RWPE1 (cell line): ENCODE results near the gene PTGDR.

ENCODE experiments used
- CTCF ChIA-PET: fragments of 350-600 bp; sonication (Branson Sonifier 250); formaldehyde crosslinking; extraction: SDS; loops from one replicate; lab custom pipeline; 2021; lab: Yijun Ruan, JAX
- POLR2A ChIA-PET: fragments of 400-600 bp; formaldehyde crosslinking; extraction: SDS; loops from one replicate; lab custom pipeline; 2020; ENCODE audit warnings: antibody characterized with exemption; ENCODE audit not compliant: low non-redundant PET; lab: Yijun Ruan, JAX
- DNase-seq: peaks from one replicate; pipeline ENCODE4 v3.0.0; 2012; ENCODE audit warnings: low spot score
- H3K27ac ChIP-seq: fragments of 450-650 bp; 2 replicates; pipeline ENCODE4 v1.5.1; 2017
- CTCF ChIP-seq: fragments of 450-650 bp; conservative IDR thresholded peaks from 2 replicates; pipeline ENCODE4 v1.5.1; 2017; ENCODE audit warnings: low read depth, mild to moderate bottlenecking

PTGDR gene

GRCh38 chr14:52267501-52268278 lies at the start of gene PTGDR:
PTGDR (plus strand) TSS chr14:52267698; CDS start chr14:52267815, 117 bp downstream.
- H3K27ac ChIP-seq, result no peak within 1 kb of the TSS
- DNase-seq, result no peak
- CTCF ChIA-PET, result interaction anchor here (0.6 kb wide), 1 partner anchor 1208 kb away, joined by 9 read pairs; no protein-coding TSS in a partner anchor
- POLR2A ChIA-PET, result no interaction called here
- no peak for TF ChIP-seq CTCF

- ChIA-PET POLR2A (no interaction called here), CTCF (no interaction called here)
- no peak overlapping the region for H3K27ac ChIP-seq
- no peak for TF ChIP-seq CTCF
- DNase-seq, result no peak
Observed at GRCh38 chr14:52219488-52220084, 47.9 kb upstream of the PTGDR start.

GRCh38 chr14:52220924-52221811 lies 46.3 kb upstream of the PTGDR start:
- H3K27ac ChIP-seq, result no peak overlapping the region
- ChIA-PET POLR2A (no interaction called here), CTCF (no interaction called here)
- TF ChIP-seq CTCF, result no peak
- no peak for DNase-seq

- no peak for TF ChIP-seq CTCF
- no peak overlapping the region for H3K27ac ChIP-seq
- ChIA-PET POLR2A (no interaction called here), CTCF (no interaction called here)
- DNase-seq, result no peak
Observed at GRCh38 chr14:52222901-52223300, 44.6 kb upstream of the PTGDR start.

GRCh38 chr14:52227619-52228222 lies 39.8 kb upstream of the PTGDR start:
- DNase-seq, result no peak
- POLR2A ChIA-PET, result no interaction called here
- no peak for TF ChIP-seq CTCF
- CTCF ChIA-PET, result no interaction called here
- no peak overlapping the region for H3K27ac ChIP-seq

GRCh38 chr14:52233693-52234092 lies 33.8 kb upstream of the PTGDR start:
- DNase-seq, result no peak
- ChIA-PET POLR2A (no interaction called here), CTCF (no interaction called here)
- TF ChIP-seq CTCF, result no peak
- H3K27ac ChIP-seq, result no peak overlapping the region
